Epithelial cell of proximal tubule (primary cell): ENCODE measurements around the gene SLC6A6. TPM values are rescaled to one million over a fixed set of nuclear protein-coding genes. Genes with fewer than 3 reads are reported as not detected.
"Not testable (repeated sequence)": the region's sequence is repeated elsewhere in the genome, so short reads cannot be mapped to it uniquely, and the experiment has no call there.

Source experiments
- DNase-seq: peaks from one replicate; pipeline ENCODE4 v3.0.0-alpha.2; 2011; ENCODE audit warnings: low read depth
- H3K4me3 ChIP-seq: 2 replicates; pipeline ENCODE4 v1.5.1; 2011; ENCODE audit warnings: low read depth, mild to moderate bottlenecking, low read length
- CTCF ChIP-seq: conservative IDR thresholded peaks from 2 replicates; pipeline ENCODE4 v1.5.1; 2012; ENCODE audit warnings: low read depth, mild to moderate bottlenecking, low read length
- total RNA-seq: library from RNA; depleted of rRNA; stranded (reverse); fragments of >200 nt; gene quantifications from 2 replicates; pipeline ENCODE4 v1.2.3, GENCODE V29; 2015

SLC6A6 gene
- total RNA-seq, 1 donor from 2014 or later: 27.9 TPM

GRCh38 chr3:14513566-14514322 lies 111.3 kb downstream of the SLC6A6 start:
- TF ChIP-seq CTCF: no peak
- H3K4me3 ChIP-seq: no peak overlapping the region
- no peak for DNase-seq

DNA sequence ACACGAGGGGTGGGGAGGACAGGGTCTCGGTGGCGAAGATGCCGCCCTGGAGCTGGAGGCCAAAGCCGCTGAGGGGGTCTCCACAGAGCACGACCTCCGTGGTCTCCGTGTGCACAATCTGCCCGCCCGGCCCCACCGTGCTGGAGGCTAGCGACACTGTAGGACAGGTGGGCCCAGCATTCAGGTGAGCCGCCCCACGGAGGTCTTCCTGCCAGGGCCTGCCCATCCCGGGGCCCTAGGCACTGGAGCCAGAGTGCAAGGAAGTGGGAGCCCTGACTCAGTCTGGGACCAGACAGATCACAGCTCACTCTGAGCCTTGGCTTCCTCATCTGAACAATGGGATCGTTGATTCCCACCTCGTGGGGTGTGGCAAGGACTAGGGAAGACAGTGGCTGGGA lies 111.9 kb downstream of the SLC6A6 start:
- no peak for TF ChIP-seq CTCF
- H3K4me3 ChIP-seq: no peak overlapping the region
- DNase-seq: no peak

- H3K4me3 ChIP-seq, DNase-seq: not testable (repeated sequence)
Observed at GRCh38 chr3:14515526-14515925, 113.1 kb downstream of the SLC6A6 start.

GRCh38 chr3:14516738-14517345 lies 114.4 kb downstream of the SLC6A6 start:
- H3K4me3 ChIP-seq: no peak overlapping the region
- TF ChIP-seq CTCF: no peak
- DNase-seq: no peak

- no peak for TF ChIP-seq CTCF
- DNase-seq: no peak
Observed at GRCh38 chr3:14517601-14518431, 115.4 kb downstream of the SLC6A6 start.

GRCh38 chr3:14518432-14518802 lies 116.0 kb downstream of the SLC6A6 start:
- no peak for TF ChIP-seq CTCF
- DNase-seq: no peak
- no peak overlapping the region for H3K4me3 ChIP-seq

More at GRCh38 chr3:14517601-14518431, 115.4 kb downstream of the SLC6A6 start:
- no peak overlapping the region for H3K4me3 ChIP-seq

DNA sequence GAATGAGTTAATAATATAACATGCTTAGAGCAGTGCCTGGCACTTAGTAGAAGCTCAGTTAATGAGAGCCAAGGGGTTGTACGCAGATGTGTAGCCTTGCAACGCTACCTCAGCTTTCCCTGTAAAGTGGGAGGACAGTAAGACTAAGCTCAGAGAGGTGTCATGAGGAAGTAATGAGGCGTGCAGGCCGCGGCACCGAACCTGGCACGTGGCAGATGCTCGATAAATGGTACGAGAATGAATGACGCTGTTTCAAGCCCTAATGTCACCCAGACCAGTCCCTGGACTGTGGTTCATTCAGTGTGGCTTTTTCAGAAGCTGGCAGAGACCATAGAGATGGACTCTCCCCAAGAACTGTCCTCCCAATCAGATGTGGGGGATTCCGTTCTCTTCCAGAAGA lies 116.5 kb downstream of the SLC6A6 start:
- TF ChIP-seq CTCF: no peak

More for the DNA sequence above, 116.5 kb downstream of the SLC6A6 start:
- DNase-seq: no peak
- no peak overlapping the region for H3K4me3 ChIP-seq
